Mesodermal cell (in vitro differentiated cells): Measurements from ENCODE around the gene TMEM161B.
"Not testable (repeated sequence)": the region's sequence is repeated elsewhere in the genome, so short reads cannot be mapped to it uniquely, and the experiment has no call there.

ENCODE experiments used
- H3K27ac ChIP-seq: 2 replicates; pipeline ENCODE4 v1.7.0; 2013; ENCODE audit warnings: mild to moderate bottlenecking, low read depth, low read length, moderate library complexity; ENCODE audit not compliant: severe bottlenecking
- H3K36me3 ChIP-seq: 2 replicates; pipeline ENCODE4 v1.7.1; 2013; ENCODE audit warnings: mild to moderate bottlenecking, low read length, moderate library complexity; ENCODE audit not compliant: control insufficient read depth, insufficient read depth
- H3K4me1 ChIP-seq: one replicate; pipeline ENCODE4 v1.7.1; 2013; ENCODE audit warnings: mild to moderate bottlenecking, low read length; ENCODE audit not compliant: insufficient read depth, control insufficient read depth, poor library complexity, severe bottlenecking
- H3K4me3 ChIP-seq: 2 replicates; pipeline ENCODE4 v1.7.0; 2013; ENCODE audit warnings: low read length, control low read depth, mild to moderate bottlenecking; ENCODE audit not compliant: insufficient read depth, poor library complexity, severe bottlenecking; ENCODE audit errors: extremely low read depth
- H3K9me3 ChIP-seq: 2 replicates; pipeline ENCODE4 v1.7.1; 2013; ENCODE audit warnings: mild to moderate bottlenecking, low read length, moderate library complexity; ENCODE audit not compliant: control insufficient read depth
- WGBS, 2 experiments: methylation state at CpG; one replicate each; pipeline ENCODE4 v1.1.5; 2013; ENCODE audit warnings: missing lambda C conversion rate in 2 of 2; ENCODE audit not compliant: insufficient coverage in 2 of 2; 5-methylcytosine and 5-hydroxymethylcytosine counted together

The TMEM161B gene

GRCh38 chr5:88183255-88183654 lies 85.4 kb downstream of the TMEM161B start:
- H3K4me1 ChIP-seq: no peaks in the 10 kb centered on the region
- H3K27ac ChIP-seq: no peak overlapping the region
- H3K9me3 ChIP-seq: peaks cover under 1% of the 10 kb centered on the region
- no peaks in the 10 kb centered on the region for H3K36me3 ChIP-seq
- H3K4me3 ChIP-seq: no peak overlapping the region

- H3K27ac ChIP-seq: not testable (repeated sequence)
- WGBS, 2 experiments: 92 to 95% methylated on average over 7 to 13 of the region's 13 CpGs
Measured at GRCh38 chr5:88177486-88177885, 91.2 kb downstream of the TMEM161B start.

GRCh38 chr5:88172847-88173758 lies 95.5 kb downstream of the TMEM161B start:
- H3K4me1 ChIP-seq: peaks cover 8% of the 10 kb centered on the region
- 63 to 73% methylated on average over 12 of the region's 14 CpGs for WGBS, 2 experiments
- peaks cover 9% of the 10 kb centered on the region for H3K9me3 ChIP-seq
- H3K27ac ChIP-seq: no peak overlapping the region
- H3K4me3 ChIP-seq: no peak overlapping the region
- H3K36me3 ChIP-seq: no peaks in the 10 kb centered on the region

More at GRCh38 chr5:88177486-88177885, 91.2 kb downstream of the TMEM161B start:
- not testable (repeated sequence) for H3K4me1 ChIP-seq, H3K9me3 ChIP-seq, H3K4me3 ChIP-seq, H3K36me3 ChIP-seq

DNA sequence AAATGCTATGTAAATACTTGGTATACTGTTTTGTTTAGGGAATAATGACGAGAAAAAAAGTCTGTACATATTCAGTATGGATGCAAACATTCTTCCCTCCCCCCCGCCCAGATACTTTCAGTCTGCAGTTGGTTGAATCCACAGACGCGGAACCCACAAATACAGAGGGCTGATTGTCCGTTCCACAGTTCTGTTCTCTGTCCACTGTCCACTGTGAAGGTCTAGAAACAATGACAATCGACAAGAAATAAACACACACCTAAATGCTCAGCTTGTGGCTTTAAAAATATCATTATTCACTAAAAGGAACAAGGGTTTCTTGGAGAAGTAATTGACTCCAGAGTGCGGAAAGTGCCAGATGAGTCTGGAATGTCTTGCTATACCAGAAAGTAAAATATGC lies 109.1 kb downstream of the TMEM161B start:
- no peaks in the 10 kb centered on the region for H3K4me1 ChIP-seq
- 83 to 92% methylated on average over 1 to 5 of the region's 7 CpGs for WGBS, 2 experiments
- no peaks in the 10 kb centered on the region for H3K9me3 ChIP-seq
- H3K27ac ChIP-seq: no peak overlapping the region
- no peaks in the 10 kb centered on the region for H3K36me3 ChIP-seq
- no peak overlapping the region for H3K4me3 ChIP-seq

DNA sequence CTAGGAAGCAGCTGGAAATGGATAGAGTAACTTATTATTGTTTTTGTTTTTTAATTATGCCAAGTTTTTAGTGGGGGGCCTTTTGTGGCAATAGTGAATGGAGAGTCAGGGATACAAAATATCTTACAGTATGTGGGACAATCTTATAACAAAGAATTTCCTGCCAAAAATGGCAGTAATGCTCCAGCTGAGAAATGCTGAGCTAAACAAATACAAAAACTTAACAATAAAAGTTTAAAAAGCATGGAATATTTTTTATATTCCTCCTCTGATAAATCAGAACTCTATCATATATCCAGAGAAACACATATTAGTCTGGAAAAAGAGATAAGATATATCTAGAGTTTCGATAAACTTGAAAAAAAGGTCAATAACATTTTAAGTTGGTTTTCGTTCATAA lies 110.6 kb downstream of the TMEM161B start:
- WGBS, 2 experiments: 86 to 100% methylated on average over 1 to 2 of the region's 2 CpGs
- Histone ChIP-seq H3K4me1 (no peaks in the 10 kb centered on the region), H3K9me3 (no peaks in the 10 kb centered on the region), H3K4me3 (no peak overlapping the region), H3K27ac (no peak overlapping the region), H3K36me3 (no peaks in the 10 kb centered on the region)

DNA sequence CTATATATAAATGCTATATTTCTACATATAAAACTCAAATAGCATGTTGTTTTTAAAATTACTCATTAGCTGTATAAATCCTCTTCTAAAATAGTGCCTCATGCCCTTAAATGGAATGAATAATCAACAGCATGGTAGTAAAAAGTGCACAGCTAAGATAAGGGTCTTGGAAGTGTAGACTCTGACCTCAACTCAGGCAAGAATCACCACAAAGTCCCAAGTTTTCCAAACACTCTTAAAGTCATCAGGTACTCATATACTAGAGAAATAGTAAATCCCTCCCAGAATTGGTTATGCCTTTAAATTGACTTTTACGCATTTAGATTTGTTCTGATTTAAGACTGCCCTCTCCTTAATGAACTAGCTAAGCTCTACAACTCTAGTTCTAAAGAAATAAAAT lies 113.8 kb downstream of the TMEM161B start:
- WGBS, 2 experiments: 88% methylated on average over 1 of the region's 1 CpG; no CpG with 5 or more reads in 1 of the 2 experiments
- H3K4me3 ChIP-seq: no peak overlapping the region
- no peaks in the 10 kb centered on the region for H3K9me3 ChIP-seq
- no peaks in the 10 kb centered on the region for H3K36me3 ChIP-seq
- no peaks in the 10 kb centered on the region for H3K4me1 ChIP-seq
- no peak overlapping the region for H3K27ac ChIP-seq

DNA sequence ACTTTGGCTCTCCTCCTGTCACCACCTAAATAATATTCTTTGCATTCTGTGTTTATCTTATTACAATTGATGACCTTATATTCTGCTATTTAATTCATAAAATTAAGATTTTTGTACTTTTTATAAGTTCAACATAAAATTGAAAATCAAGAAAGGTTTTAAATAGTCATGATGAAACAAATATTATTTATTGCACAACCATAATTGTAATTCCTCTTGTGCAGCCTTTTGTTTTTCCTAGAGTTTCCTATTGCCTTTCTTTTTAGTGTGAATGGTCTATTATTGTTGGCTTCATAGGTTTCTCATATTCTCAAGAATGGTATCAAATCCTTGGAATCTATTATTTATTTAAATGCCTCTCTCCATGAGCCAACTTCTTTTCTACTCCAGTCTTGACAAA lies 117.9 kb downstream of the TMEM161B start:
- Histone ChIP-seq H3K27ac (no peak overlapping the region), H3K4me3 (no peak overlapping the region), H3K36me3 (no peaks in the 10 kb centered on the region), H3K4me1 (no peaks in the 10 kb centered on the region), H3K9me3 (no peaks in the 10 kb centered on the region)

DNA sequence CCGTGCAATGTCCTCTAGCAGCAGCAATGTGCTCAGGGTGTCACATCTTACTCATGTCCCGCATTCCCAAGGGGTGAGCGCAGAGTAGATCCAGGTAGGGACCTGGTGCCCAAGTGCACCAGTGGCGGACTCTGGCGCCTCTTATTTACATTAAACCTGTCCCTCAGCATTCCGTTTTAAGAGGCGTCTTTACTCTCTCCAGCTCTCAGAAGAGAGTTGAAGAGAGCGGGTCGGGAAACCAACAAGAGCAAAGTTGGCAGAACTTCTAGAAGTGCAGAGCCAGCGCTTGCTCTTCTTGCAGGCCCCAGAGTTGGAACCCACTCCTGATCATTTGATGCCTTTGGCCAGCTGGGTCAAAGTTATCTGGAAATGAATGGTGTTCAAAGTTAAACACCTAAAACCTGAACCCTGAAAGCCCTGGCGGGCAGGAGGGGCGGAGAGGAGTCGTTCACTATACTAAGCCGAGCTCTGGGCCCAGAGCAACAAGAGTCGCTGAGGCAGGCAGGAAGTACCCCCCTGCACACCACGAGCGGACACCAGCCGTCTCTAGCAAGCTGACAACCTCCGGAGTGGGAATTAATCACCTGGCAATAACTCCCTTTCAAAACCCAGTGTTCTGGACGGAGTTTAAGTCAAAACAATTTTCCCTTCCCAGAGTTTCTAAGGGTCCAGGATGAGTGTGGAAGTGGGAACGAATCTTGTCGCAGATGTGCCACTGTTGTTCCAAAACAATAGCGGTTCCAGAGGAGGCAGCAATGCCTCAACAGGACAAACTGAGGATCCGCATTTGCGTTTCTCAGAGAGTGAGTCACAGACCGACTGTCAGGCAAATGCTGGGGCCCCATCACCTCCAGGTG lies 122.8 kb downstream of the TMEM161B start:
- Histone ChIP-seq H3K36me3 (no peaks in the 10 kb centered on the region), H3K4me3 (no peak overlapping the region), H3K9me3 (no peaks in the 10 kb centered on the region), H3K27ac (no peak overlapping the region), H3K4me1 (peaks cover 8% of the 10 kb centered on the region)
- WGBS, 2 experiments: 47 to 54% methylated on average over 19 to 22 of the region's 26 CpGs

DNA sequence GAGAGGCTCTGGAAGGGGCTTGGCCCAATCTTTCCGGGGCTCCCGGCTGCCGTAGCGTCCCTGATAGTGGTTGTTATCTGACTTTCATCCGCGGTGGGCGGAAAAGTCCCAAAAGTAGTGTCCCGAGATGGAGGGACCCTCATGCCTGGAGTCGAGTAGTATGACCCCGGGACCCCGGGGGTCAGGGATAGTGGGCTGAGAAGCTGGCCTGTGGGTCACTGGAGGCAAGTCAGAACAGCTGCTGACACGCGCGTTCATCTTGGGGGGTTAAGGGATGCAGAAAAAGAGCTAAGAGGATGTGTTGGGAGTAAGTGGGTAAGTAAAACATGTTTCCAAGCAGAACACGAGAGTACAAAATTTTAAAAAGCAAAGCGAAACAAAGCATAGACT lies 123.4 kb downstream of the TMEM161B start:
- no peak overlapping the region for H3K4me3 ChIP-seq
- H3K27ac ChIP-seq: no peak overlapping the region
- H3K36me3 ChIP-seq: no peaks in the 10 kb centered on the region
- H3K4me1 ChIP-seq: peaks cover 8% of the 10 kb centered on the region
- WGBS, 2 experiments: 40 to 51% methylated on average over 15 to 16 of the region's 16 CpGs
- H3K9me3 ChIP-seq: no peaks in the 10 kb centered on the region
